DND-41 (cell line): ENCODE data around the gene MKRN1.

Experiments used
- EZH2 ChIP-seq: IDR thresholded peaks from 3 replicates; pipeline ENCODE4 v1.6.1; 2012; ENCODE audit warnings: borderline replicate concordance, low read depth, mild to moderate bottlenecking, moderate library complexity, low read length, inconsistent platforms; ENCODE audit not compliant: severe bottlenecking
- TF ChIP-seq, protein P1 (sequence below): IDR thresholded peaks from 2 replicates; pipeline ENCODE4 v1.5.1; 2012; ENCODE audit warnings: borderline replicate concordance, low read length, moderate library complexity, mild to moderate bottlenecking; ENCODE audit not compliant: poor library complexity, severe bottlenecking; ENCODE audit errors: extremely low read depth

DNA sequence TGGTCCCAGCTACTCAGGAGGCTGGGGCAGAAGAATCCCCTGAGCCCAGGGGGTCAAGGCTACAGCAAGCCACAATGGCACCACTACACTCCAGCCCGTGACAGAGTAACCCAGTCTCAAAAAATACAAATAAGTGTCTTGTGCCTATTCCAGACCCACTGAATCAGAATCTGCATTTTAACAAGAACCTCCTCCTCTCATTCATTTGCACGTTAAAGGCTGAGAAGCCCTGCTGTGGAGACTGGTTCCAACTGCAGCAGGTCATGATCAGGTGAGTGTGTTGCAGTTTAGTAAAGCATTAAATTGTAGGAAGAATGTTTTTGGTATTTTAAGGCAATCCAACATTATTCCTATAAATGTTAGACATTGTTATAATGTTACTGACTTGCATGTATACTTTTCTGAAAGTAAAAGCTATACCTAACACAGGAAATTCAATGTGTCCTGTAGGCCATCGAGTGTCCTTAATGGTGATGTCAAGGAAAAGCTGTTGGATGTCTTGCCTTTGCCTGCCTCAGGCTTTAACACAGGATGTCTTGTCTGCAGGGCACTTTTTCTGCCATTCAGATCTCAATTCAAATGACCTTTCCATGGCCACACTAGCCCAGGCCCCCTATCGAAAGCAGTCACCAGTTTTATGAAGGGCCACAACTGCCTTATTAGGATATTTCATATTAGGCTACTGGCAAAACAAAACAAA lies 30.4 kb downstream of the MKRN1 start:
- no peak for TF ChIP-seq EZH2
- TF ChIP-seq, protein P1, sequence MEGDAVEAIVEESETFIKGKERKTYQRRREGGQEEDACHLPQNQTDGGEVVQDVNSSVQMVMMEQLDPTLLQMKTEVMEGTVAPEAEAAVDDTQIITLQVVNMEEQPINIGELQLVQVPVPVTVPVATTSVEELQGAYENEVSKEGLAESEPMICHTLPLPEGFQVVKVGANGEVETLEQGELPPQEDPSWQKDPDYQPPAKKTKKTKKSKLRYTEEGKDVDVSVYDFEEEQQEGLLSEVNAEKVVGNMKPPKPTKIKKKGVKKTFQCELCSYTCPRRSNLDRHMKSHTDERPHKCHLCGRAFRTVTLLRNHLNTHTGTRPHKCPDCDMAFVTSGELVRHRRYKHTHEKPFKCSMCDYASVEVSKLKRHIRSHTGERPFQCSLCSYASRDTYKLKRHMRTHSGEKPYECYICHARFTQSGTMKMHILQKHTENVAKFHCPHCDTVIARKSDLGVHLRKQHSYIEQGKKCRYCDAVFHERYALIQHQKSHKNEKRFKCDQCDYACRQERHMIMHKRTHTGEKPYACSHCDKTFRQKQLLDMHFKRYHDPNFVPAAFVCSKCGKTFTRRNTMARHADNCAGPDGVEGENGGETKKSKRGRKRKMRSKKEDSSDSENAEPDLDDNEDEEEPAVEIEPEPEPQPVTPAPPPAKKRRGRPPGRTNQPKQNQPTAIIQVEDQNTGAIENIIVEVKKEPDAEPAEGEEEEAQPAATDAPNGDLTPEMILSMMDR = no peak
